Vagina (tissue), 2 donors: ENCODE results near the gene CCT6B. TPM values are rescaled to one million over a fixed set of nuclear protein-coding genes. Genes with fewer than 3 reads are reported as not detected.

Experiments
- DNase-seq, 2 donors: peaks; one replicate each; pipeline ENCODE4 v3.0.0-alpha.2; 2017; ENCODE audit errors: extremely low spot score in 2 of 2
- H3K27ac ChIP-seq: fragments of 200-600 bp; sonication (generic); one replicate; pipeline ENCODE4 v1.5.1; 2019
- H3K27me3 ChIP-seq: fragments of 200-600 bp; sonication (generic); one replicate; pipeline ENCODE4 v1.5.1; 2019
- H3K36me3 ChIP-seq, 2 donors: fragments of 200-600 bp; sonication (generic); one replicate each; pipeline ENCODE4 v1.5.1; 2017 to 2019
- H3K4me1 ChIP-seq: fragments of 200-600 bp; sonication (generic); one replicate; pipeline ENCODE4 v1.5.1; 2019
- H3K4me3 ChIP-seq, 2 donors: fragments of 200-600 bp; sonication (generic); 1 replicate in 1 of 2; 2 replicates in 1 of 2; pipeline ENCODE4 v1.5.1; 2016 to 2019
- H3K9me3 ChIP-seq: fragments of 200-600 bp; sonication (generic); one replicate; pipeline ENCODE4 v1.5.1; 2019
- CTCF ChIP-seq, 3 experiments: fragments of 450-650 bp in 2 of 3; fragments of 200-600 bp in 1 of 3; sonication (generic) in 1 of 3; IDR thresholded peaks; one replicate each; pipeline ENCODE4 v1.5.1; 2017 to 2019; ENCODE audit warnings: antibody characterized with exemption in 3 of 3, mild to moderate bottlenecking in 2 of 3, moderate library complexity in 2 of 3
- POLR2A ChIP-seq, 2 donors: fragments of 450-650 bp; IDR thresholded peaks; one replicate each; pipeline ENCODE4 v1.6.1; 2017; ENCODE audit warnings: antibody characterized with exemption in 2 of 2, mild to moderate bottlenecking in 2 of 2, moderate library complexity in 2 of 2
- POLR2AphosphoS5 ChIP-seq, 2 donors: sonication (generic); formaldehyde crosslinking; IDR thresholded peaks; one replicate each; pipeline ENCODE4 v1.9.0; 2017; ENCODE audit warnings: antibody characterized with exemption in 2 of 2, mild to moderate bottlenecking in 2 of 2, low read depth in 1 of 2; ENCODE audit not compliant: insufficient read depth in 1 of 2
- intact Hi-C: fragments of 100-400 bp; cut with DNase I; formaldehyde crosslinking; loops from one replicate; pipeline ENCODE4 v1.15.1; 2023
- total RNA-seq: library from RNA; depleted of rRNA; stranded (reverse); fragments of >200 nt; gene quantifications from one replicate; pipeline ENCODE4 v1.2.3, GENCODE V29; 2016

The CCT6B gene
- total RNA-seq, 1 donor from 2014 or later, result 1.7 TPM

GRCh38 chr17:34980681-34981537 is 19.6 kb upstream of the CCT6B start:
- Histone ChIP-seq H3K4me3 (peak overlapping the region; percentile 85 to 95), H3K9me3 (no peaks in the 10 kb centered on the region), H3K27me3 (no peaks in the 10 kb centered on the region), H3K36me3 (peaks cover 0 to 3% of the 10 kb centered on the region in 2 donors), H3K4me1 (peaks cover 33% of the 10 kb centered on the region), H3K27ac (peak overlapping the region; percentile 98)
- DNase-seq, result no peak
- TF ChIP-seq CTCF (IDR thresholded peaks at IDR 0.05), result no peak
- TF ChIP-seq POLR2AphosphoS5 (IDR thresholded peaks at IDR 0.05; ENCODE audit: insufficient read depth in 1 of 2, low read depth in 1 of 2), result peak in 1 of 2 donors; percentile 66
- peak in 1 of 2 donors; percentile 2 for TF ChIP-seq POLR2A (IDR thresholded peaks at IDR 0.05)
- intact Hi-C loops, result no loop called here

GRCh38 chr17:34980353-34980680 is 19.1 kb upstream of the CCT6B start, which contains the start of gene LIG3:
TSS of gene LIG3 (plus strand) at chr17:34980512. CDS start at chr17:34983006, 2,494 bp downstream.
- intact Hi-C loops, result no loop called here
- Histone ChIP-seq H3K27me3 (no peaks in the 10 kb centered on the region), H3K36me3 (no peaks in the 10 kb centered on the region), H3K27ac (peak within 1 kb of the TSS; percentile 98), H3K9me3 (no peaks in the 10 kb centered on the region), H3K4me3 (peak within 1 kb of the TSS; percentile 85 to 95), H3K4me1 (peaks cover 33% of the 10 kb centered on the region)
- TF ChIP-seq POLR2AphosphoS5 (IDR thresholded peaks at IDR 0.05; ENCODE audit: insufficient read depth in 1 of 2, low read depth in 1 of 2), result peak; percentile 82 to 86
- TF ChIP-seq CTCF (IDR thresholded peaks at IDR 0.05), result no peak
- TF ChIP-seq POLR2A (IDR thresholded peaks at IDR 0.05), result peak in 1 of 2 donors; percentile 28
- DNase-seq, result peak in 1 of 2 donors; percentile 97

- TF ChIP-seq POLR2A (IDR thresholded peaks at IDR 0.05) (no peak), CTCF (IDR thresholded peaks at IDR 0.05) (no peak), POLR2AphosphoS5 (IDR thresholded peaks at IDR 0.05; ENCODE audit: insufficient read depth in 1 of 2, low read depth in 1 of 2) (no peak)
- intact Hi-C loops, result no loop called here
- Histone ChIP-seq H3K4me3 (peak overlapping the region; percentile 85 to 95), H3K36me3 (no peaks in the 10 kb centered on the region), H3K27me3 (no peaks in the 10 kb centered on the region), H3K4me1 (peaks cover 33% of the 10 kb centered on the region), H3K9me3 (no peaks in the 10 kb centered on the region), H3K27ac (peak overlapping the region; percentile 98)
- DNase-seq, result no peak
Observed at GRCh38 chr17:34979650-34980352, 18.5 kb upstream of the CCT6B start.

GRCh38 chr17:34979153-34979552 is 17.9 kb upstream of the CCT6B start:
- TF ChIP-seq POLR2AphosphoS5 (IDR thresholded peaks at IDR 0.05; ENCODE audit: insufficient read depth in 1 of 2, low read depth in 1 of 2) (no peak), POLR2A (IDR thresholded peaks at IDR 0.05) (no peak), CTCF (IDR thresholded peaks at IDR 0.05) (no peak)
- H3K4me3 ChIP-seq, result no peak overlapping the region
- peak overlapping the region; percentile 98 for H3K27ac ChIP-seq
- intact Hi-C loops, result no loop called here
- H3K27me3 ChIP-seq, result no peaks in the 10 kb centered on the region
- H3K36me3 ChIP-seq, result no peaks in the 10 kb centered on the region
- no peak for DNase-seq
- H3K9me3 ChIP-seq, result no peaks in the 10 kb centered on the region
- H3K4me1 ChIP-seq, result peaks cover 33% of the 10 kb centered on the region
